ENCODE measurements around the gene TEKT3.

The TEKT3 gene

DNA sequence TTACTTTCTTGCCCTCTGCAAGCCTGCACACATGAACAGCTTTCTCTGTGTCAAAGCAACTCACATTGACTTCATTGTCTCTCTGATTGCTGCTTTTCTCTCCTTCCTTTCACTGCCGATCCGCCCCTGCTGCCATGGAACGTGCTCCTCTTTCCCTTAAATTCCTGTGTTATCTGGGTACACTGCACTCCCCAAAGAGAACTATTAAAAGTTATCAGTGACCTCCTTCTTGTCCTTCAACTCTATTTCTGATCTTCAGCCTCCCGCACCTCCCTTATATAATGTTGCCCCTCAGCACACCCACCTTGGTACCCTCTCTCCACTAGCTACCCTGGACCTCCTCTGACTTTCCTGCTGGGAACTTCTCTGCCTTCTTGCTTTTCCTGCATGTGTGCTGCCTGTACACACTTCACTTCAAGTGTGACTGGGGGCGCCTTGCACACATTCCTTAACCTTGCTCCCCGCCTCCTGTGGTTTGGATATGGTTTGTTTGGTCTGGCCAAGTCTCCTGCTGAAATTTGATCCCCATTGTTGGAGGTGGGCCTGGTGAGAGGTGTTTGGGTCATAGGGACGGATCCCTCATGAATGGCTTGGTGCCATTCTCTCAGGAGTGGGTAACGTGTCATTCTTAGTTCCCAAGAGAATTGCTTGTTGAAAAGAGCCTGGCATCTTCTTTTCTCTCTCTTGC, 49.6 kb downstream of the TEKT3 start:
- peak; percentile 48 for DNase-seq (ENCODE audit: low spot score)

DNA sequence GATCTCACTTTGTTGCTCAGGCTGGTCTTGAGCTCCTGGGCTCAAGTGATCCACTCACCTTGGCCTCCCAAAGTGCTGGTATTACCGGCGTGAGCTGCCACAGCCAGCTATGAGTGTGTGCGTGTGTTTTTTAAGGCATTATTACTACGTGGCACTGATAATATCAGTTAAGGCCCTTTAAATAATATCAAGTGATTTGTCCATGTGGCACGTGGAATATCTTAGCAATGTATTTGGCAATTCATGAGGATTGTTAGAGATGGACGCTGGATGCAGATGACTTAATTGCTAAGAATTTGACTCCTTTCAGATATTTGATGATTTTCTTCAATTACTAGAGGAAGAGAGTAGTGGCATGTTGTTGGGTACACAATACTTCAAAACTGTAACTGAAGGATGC, 50.8 kb downstream of the TEKT3 start:
- DNase-seq (ENCODE audit: low spot score): no peak

- peak; percentile 22 for DNase-seq (ENCODE audit: low spot score)
Observed at GRCh38 chr17:15289285-15290183, 51.9 kb downstream of the TEKT3 start.

GRCh38 chr17:15288859-15289258, 52.5 kb downstream of the TEKT3 start:
- DNase-seq (ENCODE audit: low spot score): no peak

- DNase-seq (ENCODE audit: low spot score): no peak
Observed at GRCh38 chr17:15287538-15288267, 53.7 kb downstream of the TEKT3 start.

- no peak for DNase-seq (ENCODE audit: low spot score)
Observed at GRCh38 chr17:15285466-15285865, 55.9 kb downstream of the TEKT3 start.

DNA sequence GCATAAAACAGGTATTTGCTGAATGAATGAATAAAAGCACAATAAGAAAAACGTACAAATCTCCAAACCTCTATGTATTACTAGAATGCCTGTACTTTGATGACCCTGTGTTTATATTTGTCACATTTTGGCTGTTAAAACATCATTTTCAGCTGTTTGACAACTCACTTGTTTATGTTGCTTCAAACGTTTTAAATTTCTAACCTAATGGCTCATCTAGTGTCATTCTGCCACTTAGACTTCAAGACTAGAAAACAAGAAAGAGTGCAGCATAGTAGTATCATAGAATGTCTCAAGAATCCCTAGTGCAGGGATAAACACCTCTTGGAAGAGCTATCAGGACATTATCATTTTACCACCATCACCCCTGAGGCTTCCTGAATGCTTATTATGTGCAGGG, 56.9 kb downstream of the TEKT3 start:
- DNase-seq (ENCODE audit: low spot score): no peak

GRCh38 chr17:15284107-15284506, 57.3 kb downstream of the TEKT3 start:
- DNase-seq (ENCODE audit: low spot score): no peak

- DNase-seq (ENCODE audit: low spot score): no peak
Observed at GRCh38 chr17:15281909-15282308, 59.5 kb downstream of the TEKT3 start.

DNA sequence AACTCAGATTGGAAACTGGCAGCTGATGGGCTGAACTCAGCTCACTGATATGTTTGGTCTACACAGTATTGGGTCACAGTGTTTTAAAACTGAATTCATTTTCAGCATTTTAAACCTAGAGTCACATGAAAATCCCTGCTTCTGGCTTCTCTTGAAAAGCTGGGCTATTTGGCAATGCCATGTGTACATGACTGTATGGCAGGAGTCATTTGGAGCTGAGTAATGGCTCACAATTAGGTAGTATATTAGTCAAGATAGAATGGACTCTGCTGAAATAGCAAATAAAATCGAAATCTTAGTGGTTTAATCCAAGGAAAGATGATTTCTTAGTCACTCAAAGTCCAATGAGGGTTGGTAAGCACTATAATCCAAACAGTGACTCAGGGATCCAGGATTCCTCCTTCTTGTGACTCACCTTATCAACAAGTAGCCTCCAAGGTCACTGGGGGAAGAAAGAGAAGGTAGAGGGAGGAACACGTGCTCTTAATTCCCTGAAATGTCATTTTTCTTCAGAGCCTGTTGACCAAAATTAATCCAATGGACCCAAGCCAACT, 62.4 kb downstream of the TEKT3 start:
- peak; percentile 94 for DNase-seq (ENCODE audit: low spot score)

- peak; percentile 58 for DNase-seq (ENCODE audit: low spot score)
Observed at GRCh38 chr17:15278380-15278779, 63.0 kb downstream of the TEKT3 start.

DNA sequence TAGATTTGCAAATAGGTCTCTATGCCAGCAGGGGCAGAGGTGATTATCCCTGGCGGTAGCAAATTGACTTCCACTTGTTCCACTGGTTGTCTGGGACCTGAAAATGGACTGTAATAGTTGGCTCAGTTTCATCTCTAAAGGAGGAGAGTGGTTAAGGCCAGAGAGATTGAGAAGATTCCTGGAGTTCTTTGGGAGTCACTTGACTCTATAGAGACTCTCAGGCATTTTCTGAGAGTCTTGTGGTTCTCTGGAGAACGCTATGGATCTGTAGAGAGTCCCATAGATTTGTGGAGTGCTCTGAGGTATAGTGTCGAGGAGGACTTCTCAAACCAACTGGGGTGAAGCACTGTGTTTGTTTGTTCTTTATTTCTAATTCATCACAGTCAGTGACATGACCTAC, 67.4 kb downstream of the TEKT3 start:
- no peak for DNase-seq (ENCODE audit: low spot score)

DNA sequence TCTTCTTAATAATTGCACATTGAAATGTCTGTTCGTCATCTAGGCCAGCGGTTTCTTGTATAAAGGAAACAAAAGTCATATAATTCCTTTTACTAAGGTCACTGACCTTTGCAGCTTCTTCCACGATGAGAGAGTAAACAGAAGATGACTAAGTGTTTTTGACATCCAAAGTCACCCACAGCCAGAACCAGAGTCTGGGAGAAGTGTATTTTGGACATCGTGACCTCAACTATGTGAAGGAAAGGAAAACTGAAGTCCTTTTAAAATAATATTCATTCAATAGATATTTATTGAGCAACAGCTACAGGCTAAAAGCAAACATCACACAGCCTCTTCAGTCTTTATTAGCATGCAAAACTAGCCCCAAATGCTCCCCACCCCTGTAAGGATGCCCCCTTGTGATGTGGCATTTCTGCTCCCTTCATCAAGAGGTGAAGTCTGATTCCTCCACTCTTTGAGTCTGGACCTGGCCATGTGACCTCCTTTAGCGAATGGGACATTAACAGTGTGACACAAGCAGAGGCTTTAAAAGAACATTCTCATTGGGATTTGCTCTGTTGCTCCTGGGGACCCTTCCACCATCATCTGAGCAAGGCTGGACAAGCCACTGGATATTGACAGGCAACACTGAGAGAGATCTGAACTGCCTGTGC, 68.1 kb downstream of the TEKT3 start:
- DNase-seq (ENCODE audit: low spot score): peak; percentile 70

- DNase-seq (ENCODE audit: low spot score): no peak
Observed at GRCh38 chr17:15271741-15272140, 69.7 kb downstream of the TEKT3 start.

DNA sequence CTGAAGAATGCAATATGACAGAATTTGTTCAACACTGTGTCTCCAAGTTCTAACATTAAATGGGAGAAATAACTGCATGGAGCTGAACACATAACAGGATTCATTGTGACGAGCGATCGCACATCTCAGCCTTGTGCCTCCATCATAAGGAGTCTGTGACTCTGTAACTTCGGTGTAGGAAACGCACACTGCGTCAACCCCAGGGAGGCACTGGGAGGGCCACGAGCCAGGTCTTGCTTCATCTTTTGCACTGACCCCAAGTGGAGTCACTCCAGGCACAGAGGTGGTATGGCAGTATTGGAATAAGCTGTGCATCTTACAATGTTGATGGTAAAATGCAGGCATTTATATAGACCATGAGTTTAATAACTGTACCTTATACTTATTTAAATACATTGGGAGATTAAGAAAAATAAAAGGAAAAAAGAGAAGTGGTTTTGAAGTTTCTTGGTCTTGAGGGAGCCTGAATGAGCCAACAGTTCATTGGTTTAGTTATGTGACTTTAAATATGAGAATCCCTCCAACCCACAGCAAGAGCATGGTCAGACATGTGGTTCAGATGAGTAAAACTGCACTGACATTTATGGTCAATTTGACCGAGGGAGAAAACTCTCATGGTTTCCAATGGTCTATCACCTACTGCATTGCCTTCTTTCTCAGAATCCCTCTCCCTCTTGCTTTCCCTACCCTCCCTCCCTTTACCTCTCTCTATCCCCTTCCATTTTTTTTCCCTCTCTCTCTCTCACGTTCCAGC, 70.6 kb downstream of the TEKT3 start:
- DNase-seq (ENCODE audit: low spot score): no peak

GRCh38 chr17:15269780-15270089, 71.7 kb downstream of the TEKT3 start:
- DNase-seq (ENCODE audit: low spot score): no peak

- DNase-seq (ENCODE audit: low spot score): no peak
Observed at GRCh38 chr17:15269087-15269779, 72.2 kb downstream of the TEKT3 start.

GRCh38 chr17:15268461-15268860, 72.9 kb downstream of the TEKT3 start:
- no peak for DNase-seq (ENCODE audit: low spot score)

- no peak for DNase-seq (ENCODE audit: low spot score)
Observed at GRCh38 chr17:15267996-15268395, 73.4 kb downstream of the TEKT3 start.

DNA sequence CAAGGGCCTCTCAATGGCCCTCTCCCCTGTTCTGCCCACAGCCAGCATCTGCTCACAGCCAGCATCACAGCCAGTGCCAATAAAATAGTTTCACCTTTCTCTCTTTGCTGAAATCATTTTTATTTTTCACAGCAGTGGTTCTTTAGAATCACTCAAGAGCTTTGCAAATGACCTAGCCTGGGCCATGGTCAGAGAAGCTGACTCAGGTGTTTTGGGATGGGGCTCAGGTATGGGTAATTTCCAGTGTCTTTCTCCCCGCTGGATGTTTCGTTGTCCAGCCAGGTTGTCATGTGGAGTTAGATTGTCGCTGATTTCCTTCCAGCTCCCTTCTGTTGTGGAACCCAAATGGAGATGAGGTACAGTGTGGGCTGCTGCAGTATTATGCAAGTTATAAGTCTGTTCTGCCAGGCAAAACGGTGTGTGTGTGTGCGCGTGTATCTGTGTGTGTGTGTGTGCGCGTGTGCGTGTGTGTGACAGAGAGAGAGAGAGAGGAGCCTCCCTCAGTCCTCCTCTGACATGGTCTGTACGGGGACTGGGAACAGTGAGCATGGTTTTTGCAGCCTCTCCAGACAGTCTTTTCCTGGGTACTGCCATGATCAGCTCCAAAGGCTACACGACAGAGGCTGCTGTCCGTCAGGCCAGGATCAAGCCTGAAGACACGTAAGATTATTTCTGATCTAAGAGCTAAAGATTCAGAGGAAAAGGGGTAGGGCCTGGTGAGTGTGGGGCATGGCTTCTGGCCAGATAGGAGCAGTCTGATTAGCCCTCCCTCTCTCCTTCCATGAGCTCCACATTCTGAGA, 74.9 kb downstream of the TEKT3 start:
- DNase-seq (ENCODE audit: low spot score): no peak

Measured in kidney tubule cell (primary cell).